GM18507 (cell line): ENCODE measurements around the gene HUWE1.

Experiments
- DNase-seq: peaks from one replicate; pipeline ENCODE4 v3.0.0; 2011; ENCODE audit warnings: low read depth; ENCODE audit not compliant: insufficient read length; ENCODE audit errors: extremely low spot score
- FAIRE-seq: peaks from 2 replicates; lab custom pipeline; 2011; peaks lifted over from hg19 to GRCh38; lab: Jason Lieb, UNC

HUWE1 gene

GRCh38 chrX:53637479-53637878, 49.0 kb downstream of the HUWE1 start:
- no peak for DNase-seq
- no peak for FAIRE-seq

GRCh38 chrX:53631156-53631555, 55.4 kb downstream of the HUWE1 start:
- DNase-seq = no peak
- no peak for FAIRE-seq

- FAIRE-seq = peak; percentile 70
These were observed 56.3 kb downstream of the HUWE1 start for GRCh38 chrX:53630261-53630660.

GRCh38 chrX:53622431-53622830, 64.1 kb downstream of the HUWE1 start:
- FAIRE-seq (no peak), DNase-seq (no peak)

More at GRCh38 chrX:53630261-53630660, 56.3 kb downstream of the HUWE1 start:
- DNase-seq = no peak

- FAIRE-seq (no peak), DNase-seq (no peak)
These were observed 65.0 kb downstream of the HUWE1 start for GRCh38 chrX:53621418-53621986.

- FAIRE-seq = peak; percentile 21
- DNase-seq = no peak
These were observed 69.6 kb downstream of the HUWE1 start for GRCh38 chrX:53616946-53617345.

GRCh38 chrX:53606456-53606855, 80.1 kb downstream of the HUWE1 start:
- FAIRE-seq (no peak), DNase-seq (no peak)

GRCh38 chrX:53605004-53605403, 81.5 kb downstream of the HUWE1 start:
- FAIRE-seq = peak; percentile 39

GRCh38 chrX:53599781-53600396, 86.6 kb downstream of the HUWE1 start:
- FAIRE-seq = no peak
- no peak for DNase-seq

More at GRCh38 chrX:53605004-53605403, 81.5 kb downstream of the HUWE1 start:
- no peak for DNase-seq

- no peak for DNase-seq
- FAIRE-seq = peak; percentile 58
These were observed 88.3 kb downstream of the HUWE1 start for GRCh38 chrX:53598169-53598568.

- FAIRE-seq (peak; percentile 53), DNase-seq (no peak)
These were observed 91.2 kb downstream of the HUWE1 start for GRCh38 chrX:53595266-53595810.

GRCh38 chrX:53594354-53594753, 92.2 kb downstream of the HUWE1 start:
- FAIRE-seq (no peak), DNase-seq (no peak)

GRCh38 chrX:53587795-53588420, 98.6 kb downstream of the HUWE1 start:
- FAIRE-seq = no peak
- DNase-seq = no peak

- DNase-seq (no peak), FAIRE-seq (no peak)
These were observed 101.6 kb downstream of the HUWE1 start for GRCh38 chrX:53584891-53585290.

GRCh38 chrX:53583571-53583970, 102.9 kb downstream of the HUWE1 start:
- no peak for FAIRE-seq
- DNase-seq = no peak

GRCh38 chrX:53580742-53581504, 105.6 kb downstream of the HUWE1 start:
- no peak for FAIRE-seq

GRCh38 chrX:53571494-53571893, 115.0 kb downstream of the HUWE1 start:
- no peak for DNase-seq
- FAIRE-seq = no peak

More at GRCh38 chrX:53580742-53581504, 105.6 kb downstream of the HUWE1 start:
- DNase-seq = no peak

GRCh38 chrX:53563324-53563723, 123.2 kb downstream of the HUWE1 start:
- no peak for FAIRE-seq
- no peak for DNase-seq

GRCh38 chrX:53561912-53562311, 124.6 kb downstream of the HUWE1 start:
- FAIRE-seq (no peak), DNase-seq (no peak)

- DNase-seq (no peak), FAIRE-seq (no peak)
These were observed 127.9 kb downstream of the HUWE1 start for GRCh38 chrX:53558646-53559045.
